HCT116 (cell line): ENCODE measurements around the gene GALNT14. TPM values are rescaled to one million over a fixed set of nuclear protein-coding genes. Genes with fewer than 3 reads are reported as not detected.

Experiments
- ATAC-seq: fragments of 200-7000 bp; cut with Tn5 transposase; 2 replicates; pipeline ENCODE4 v1.9.1; 2020; ENCODE audit warnings: mild to moderate bottlenecking, moderate library complexity
- BruUV-seq: library from RNA; stranded (reverse); fragments of 400-500 nt; replicated peaks from 2 replicates; lab custom pipeline; 2021; lab: Mats Ljungman, UMichigan
- CTCF ChIA-PET: fragments of 300-600 bp; sonication (Branson Sonifier 250); formaldehyde crosslinking; loops from one replicate; lab custom pipeline; 2021; ENCODE audit warnings: antibody characterized with exemption; lab: Charles Lee
- POLR2A ChIA-PET: fragments of 300-600, 350-600 bp; sonication (Branson Sonifier 250); formaldehyde crosslinking; loops from one replicate; lab custom pipeline; 2021; ENCODE audit warnings: antibody characterized with exemption; lab: Charles Lee
- RAD21 ChIA-PET, 2 experiments: fragments of 300-600 bp; sonication (Branson Sonifier 250); formaldehyde crosslinking; loops; one replicate each; lab custom pipeline; 2023; ENCODE audit warnings: low total read pairs in 2 of 2; ENCODE audit not compliant: uncharacterized antibody in 2 of 2, unreplicated experiment in 2 of 2, low non-redundant PET in 1 of 2; lab: Charles Lee
- DNase-seq: peaks from one replicate; pipeline ENCODE4 v3.0.0-alpha.2; 2010; ENCODE audit warnings: low read depth, low spot score
- H2AFZ ChIP-seq: fragments of 200-600 bp; shearing (Covaris generic), sonication (generic); 2 replicates; pipeline ENCODE4 v1.6.1; 2017; ENCODE audit warnings: low read depth, mixed run types, mixed read lengths, antibody characterized with exemption, low read length; ENCODE audit not compliant: poor library complexity, severe bottlenecking
- H3K27ac ChIP-seq: 2 replicates; pipeline ENCODE4 v1.5.1; 2012; ENCODE audit warnings: low read depth, low read length
- H3K27me3 ChIP-seq: fragments of 200-600 bp; sonication (generic); 2 replicates; pipeline ENCODE4 v1.6.1; 2016; ENCODE audit warnings: mixed run types, low read length, mixed read lengths; ENCODE audit not compliant: insufficient read depth
- H3K36me3 ChIP-seq, 2 experiments: fragments of 200-500 bp in 1 of 2; fragments of 200-600 bp in 1 of 2; sonication (Bioruptor generic) in 1 of 2; sonication (generic) in 1 of 2; 2 replicates each; pipeline versions ENCODE4 v1.5.1 to v1.6.1; 2014 to 2016; ENCODE audit warnings: low read length in 2 of 2, inconsistent platforms in 1 of 2, mixed read lengths in 1 of 2, mixed run types in 1 of 2; ENCODE audit not compliant: insufficient read depth in 2 of 2, control insufficient read depth in 1 of 2
- H3K4me1 ChIP-seq, 2 experiments: fragments of 200-600 bp in 1 of 2; sonication (generic) in 1 of 2; 2 replicates each; pipeline versions ENCODE4 v1.5.1 to v1.6.1; 2012 to 2017; ENCODE audit warnings: low read length in 2 of 2, inconsistent platforms in 1 of 2, mild to moderate bottlenecking in 1 of 2, mixed read lengths in 1 of 2, mixed run types in 1 of 2, moderate library complexity in 1 of 2; ENCODE audit not compliant: insufficient read depth in 2 of 2, control insufficient read depth in 1 of 2
- H3K4me2 ChIP-seq: fragments of 200-600 bp; sonication (generic); 2 replicates; pipeline ENCODE4 v1.6.1; 2017; ENCODE audit warnings: mixed run types, low read length, mixed read lengths
- H3K4me3 ChIP-seq, 2 experiments: fragments of 200-600 bp in 1 of 2; sonication (generic) in 1 of 2; replicated peaks in 1 of 2; 2 replicates each; pipeline ENCODE4 v1.5.1; 2011 to 2016; ENCODE audit warnings: low read length in 2 of 2, control low read depth in 1 of 2, low read depth in 1 of 2, mild to moderate bottlenecking in 1 of 2, mixed read lengths in 1 of 2, mixed run types in 1 of 2
- H3K79me2 ChIP-seq: fragments of 200-600 bp; sonication (generic); 2 replicates; pipeline ENCODE4 v1.6.1; 2017; ENCODE audit warnings: mild to moderate bottlenecking, mixed run types, low read length, moderate library complexity, mixed read lengths; ENCODE audit not compliant: insufficient read depth
- H3K9ac ChIP-seq: fragments of 200-600 bp; sonication (generic); 2 replicates; pipeline ENCODE4 v1.6.1; 2016; ENCODE audit warnings: low read length, mixed read lengths
- H3K9me2 ChIP-seq: fragments of 200-600 bp; sonication (generic), shearing (Covaris generic); 2 replicates; pipeline ENCODE4 v1.6.1; 2017; ENCODE audit warnings: mixed run types, mild to moderate bottlenecking, moderate library complexity; ENCODE audit not compliant: insufficient read depth
- H3K9me3 ChIP-seq, 2 experiments: fragments of 200-500 bp in 1 of 2; fragments of 200-600 bp in 1 of 2; sonication (Bioruptor generic) in 1 of 2; sonication (generic) in 1 of 2; 2 replicates each; pipeline ENCODE4 v1.6.1; 2014 to 2017; ENCODE audit warnings: low read length in 2 of 2, mixed read lengths in 2 of 2, inconsistent platforms in 1 of 2, low read depth in 1 of 2, mild to moderate bottlenecking in 1 of 2, mixed run types in 1 of 2, moderate library complexity in 1 of 2; ENCODE audit not compliant: control insufficient read depth in 1 of 2, insufficient read depth in 1 of 2
- H4K20me1 ChIP-seq: fragments of 200-600 bp; sonication (generic), shearing (Covaris generic); 2 replicates; pipeline ENCODE4 v1.6.1; 2017; ENCODE audit warnings: mixed run types, mild to moderate bottlenecking, moderate library complexity; ENCODE audit not compliant: insufficient read depth
- CBX3 ChIP-seq: IDR thresholded peaks from 2 replicates; pipeline ENCODE4 v1.6.1; 2012; ENCODE audit warnings: low read depth
- CEBPB ChIP-seq: IDR thresholded peaks from 2 replicates; pipeline ENCODE4 v1.6.1; 2012; ENCODE audit warnings: low read depth
- ELF1 ChIP-seq: IDR thresholded peaks from 2 replicates; pipeline ENCODE4 v1.6.1; 2012; ENCODE audit warnings: low read depth, borderline replicate concordance
- EZH2 ChIP-seq: fragments of 200-600 bp; sonication (generic); IDR thresholded peaks from 2 replicates; pipeline ENCODE4 v1.6.1; 2017; ENCODE audit warnings: antibody characterized with exemption, mixed run types
- EZH2phosphoT487 ChIP-seq: fragments of 200-600 bp; IDR thresholded peaks from 2 replicates; pipeline ENCODE4 v1.6.1; 2018; ENCODE audit warnings: antibody characterized with exemption, borderline replicate concordance
- FOSL1 ChIP-seq: IDR thresholded peaks from 2 replicates; pipeline ENCODE4 v1.6.1; 2012; ENCODE audit warnings: low read depth
- JUND ChIP-seq: IDR thresholded peaks from 2 replicates; pipeline ENCODE4 v1.6.1; 2012
- MAX ChIP-seq: IDR thresholded peaks from 2 replicates; pipeline ENCODE4 v1.6.1; 2012
- POLR2AphosphoS5 ChIP-seq: IDR thresholded peaks from 2 replicates; pipeline ENCODE4 v1.6.1; 2011; ENCODE audit warnings: mild to moderate bottlenecking, low read depth, low read length, moderate library complexity
- RAD21 ChIP-seq: IDR thresholded peaks from 2 replicates; pipeline ENCODE4 v1.6.1; 2012; ENCODE audit warnings: low read depth, mild to moderate bottlenecking
- REST ChIP-seq: IDR thresholded peaks from 2 replicates; pipeline ENCODE4 v1.6.1; 2012; ENCODE audit warnings: low read depth
- SIN3A ChIP-seq: IDR thresholded peaks from 2 replicates; pipeline ENCODE4 v1.6.1; 2012; ENCODE audit warnings: low read depth
- SP1 ChIP-seq: IDR thresholded peaks from 2 replicates; pipeline ENCODE4 v1.6.1; 2012; ENCODE audit warnings: low read depth
- TCF7L2 ChIP-seq: IDR thresholded peaks from 2 replicates; pipeline ENCODE4 v1.7.0; 2011; ENCODE audit warnings: borderline replicate concordance, inconsistent platforms; ENCODE audit not compliant: insufficient read depth, insufficient read length; ENCODE audit errors: extremely low read depth
- YY1 ChIP-seq: IDR thresholded peaks from 2 replicates; pipeline ENCODE4 v1.6.1; 2011; ENCODE audit warnings: low read length, low read depth, moderate library complexity, mild to moderate bottlenecking; ENCODE audit not compliant: insufficient replicate concordance; ENCODE audit errors: extremely low read depth
- ZBTB33 ChIP-seq: IDR thresholded peaks from 2 replicates; pipeline ENCODE4 v1.6.1; 2011; ENCODE audit warnings: mild to moderate bottlenecking, low read length, moderate library complexity; ENCODE audit not compliant: insufficient replicate concordance; ENCODE audit errors: extremely low read depth
- ZFX ChIP-seq: fragments of 450-650 bp; IDR thresholded peaks from 2 replicates; pipeline ENCODE4 v1.6.1; 2017
- ZNF274 ChIP-seq: fragments of 200-500 bp; sonication (Bioruptor generic); IDR thresholded peaks from 2 replicates; pipeline ENCODE4 v1.6.1; 2014; ENCODE audit warnings: mild to moderate bottlenecking, low read depth, low read length, inconsistent platforms
- intact Hi-C: fragments of 100-400 bp; cut with micrococcal nuclease; formaldehyde crosslinking; loops from 2 replicates; pipeline ENCODE4 v1.10.0; 2022
- total RNA-seq: library from RNA; stranded (reverse); gene quantifications from one replicate; pipeline ENCODE4 v1.2.1, GENCODE V29; 2021; ENCODE audit not compliant: unreplicated experiment
- TF ChIP-seq, protein P1 (sequence below), 3 experiments: fragments of 200-600 bp in 1 of 3; sonication (generic) in 1 of 3; IDR thresholded peaks in 2 of 3; conservative IDR thresholded peaks in 1 of 3; 2 replicates each; pipeline ENCODE4 v1.5.1; 2012 to 2017; ENCODE audit warnings: low read depth in 2 of 3, low read length in 2 of 3, antibody characterized with exemption in 1 of 3, borderline replicate concordance in 1 of 3, control low read depth in 1 of 3, mild to moderate bottlenecking in 1 of 3, mixed read lengths in 1 of 3, mixed run types in 1 of 3, moderate library complexity in 1 of 3; ENCODE audit not compliant: insufficient read depth in 1 of 3
- TF ChIP-seq, protein P2 (sequence below): IDR thresholded peaks from 2 replicates; pipeline ENCODE4 v1.6.1; 2012

GALNT14 gene
- total RNA-seq, 1 experiment from 2014 or later, result 11.2 TPM

GRCh38 chr2:30997979-30998378 lies 140.3 kb downstream of the GALNT14 start:
- intact Hi-C loops, result no loop called here
- no peak for TF ChIP-seq ELF1
- no peak for TF ChIP-seq SP1
- no peak for TF ChIP-seq YY1
- TF ChIP-seq TCF7L2, result no peak
- TF ChIP-seq ZNF274, result no peak
- no peak for TF ChIP-seq CEBPB
- no peak for TF ChIP-seq EZH2phosphoT487
- TF ChIP-seq FOSL1, result no peak
- TF ChIP-seq REST, result no peak
- TF ChIP-seq JUND, result no peak
- TF ChIP-seq, protein P1, sequence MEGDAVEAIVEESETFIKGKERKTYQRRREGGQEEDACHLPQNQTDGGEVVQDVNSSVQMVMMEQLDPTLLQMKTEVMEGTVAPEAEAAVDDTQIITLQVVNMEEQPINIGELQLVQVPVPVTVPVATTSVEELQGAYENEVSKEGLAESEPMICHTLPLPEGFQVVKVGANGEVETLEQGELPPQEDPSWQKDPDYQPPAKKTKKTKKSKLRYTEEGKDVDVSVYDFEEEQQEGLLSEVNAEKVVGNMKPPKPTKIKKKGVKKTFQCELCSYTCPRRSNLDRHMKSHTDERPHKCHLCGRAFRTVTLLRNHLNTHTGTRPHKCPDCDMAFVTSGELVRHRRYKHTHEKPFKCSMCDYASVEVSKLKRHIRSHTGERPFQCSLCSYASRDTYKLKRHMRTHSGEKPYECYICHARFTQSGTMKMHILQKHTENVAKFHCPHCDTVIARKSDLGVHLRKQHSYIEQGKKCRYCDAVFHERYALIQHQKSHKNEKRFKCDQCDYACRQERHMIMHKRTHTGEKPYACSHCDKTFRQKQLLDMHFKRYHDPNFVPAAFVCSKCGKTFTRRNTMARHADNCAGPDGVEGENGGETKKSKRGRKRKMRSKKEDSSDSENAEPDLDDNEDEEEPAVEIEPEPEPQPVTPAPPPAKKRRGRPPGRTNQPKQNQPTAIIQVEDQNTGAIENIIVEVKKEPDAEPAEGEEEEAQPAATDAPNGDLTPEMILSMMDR (IDR thresholded peaks at IDR 0.05 in 2 of 3, conservative IDR thresholded peaks at IDR 0.05 in 1 of 3; ENCODE audit: borderline replicate concordance in 1 of 3, insufficient read depth in 1 of 3, low read depth in 2 of 3, low read length in 2 of 3), result no peak
- TF ChIP-seq ZFX, result no peak
- no peak for TF ChIP-seq ZBTB33
- TF ChIP-seq, protein P2, sequence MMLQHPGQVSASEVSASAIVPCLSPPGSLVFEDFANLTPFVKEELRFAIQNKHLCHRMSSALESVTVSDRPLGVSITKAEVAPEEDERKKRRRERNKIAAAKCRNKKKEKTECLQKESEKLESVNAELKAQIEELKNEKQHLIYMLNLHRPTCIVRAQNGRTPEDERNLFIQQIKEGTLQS, result no peak
- no peak for TF ChIP-seq MAX
- TF ChIP-seq RAD21, result no peak
- no peak for TF ChIP-seq CBX3
- no peak for TF ChIP-seq POLR2AphosphoS5
- TF ChIP-seq SIN3A, result no peak
- TF ChIP-seq EZH2, result no peak
- no peaks in the 10 kb centered on the region for H3K36me3 ChIP-seq
- H3K79me2 ChIP-seq, result no peaks in the 10 kb centered on the region
- no peaks in the 10 kb centered on the region for H3K9me2 ChIP-seq
- H3K27me3 ChIP-seq, result peaks cover 3% of the 10 kb centered on the region; the same call in 1 of the 2 replicates
- no peaks in the 10 kb centered on the region for H3K9me3 ChIP-seq
- H3K4me1 ChIP-seq, result no peaks in the 10 kb centered on the region
- ChIA-PET POLR2A (no interaction called here), RAD21 (no interaction called here), CTCF (no interaction called here)
- H2AFZ ChIP-seq, result no peak overlapping the region
- DNase-seq, result no peak
- no peak overlapping the region for H3K4me2 ChIP-seq
- no peak for ATAC-seq
- no peak overlapping the region for H3K27ac ChIP-seq
- H4K20me1 ChIP-seq, result no peaks in the 10 kb centered on the region
- no peak overlapping the region for H3K4me3 ChIP-seq
- no TSS peak for BruUV-seq
- H3K9ac ChIP-seq, result no peak overlapping the region
